K562 (cell line): ENCODE results near the gene USF2. TPM values are rescaled to one million over a fixed set of nuclear protein-coding genes. Genes with fewer than 3 reads are reported as not detected.
A peak's percentile ranks its signal among the peaks of the same experiment; 100 is the strongest.

Source experiments
- ASH1L ChIP-seq: fragments of 450-650 bp; IDR thresholded peaks from 2 replicates; pipeline ENCODE4 v1.6.1; 2018; ENCODE audit warnings: borderline replicate concordance, mild to moderate bottlenecking, low read depth; ENCODE audit not compliant: partially characterized antibody
- CSDE1 ChIP-seq, 2 experiments: fragments of 450-650 bp; IDR thresholded peaks; 2 replicates each; pipeline ENCODE4 v1.6.1; 2016; ENCODE audit warnings: mild to moderate bottlenecking in 1 of 2
- GATA2 ChIP-seq: sonication (generic); formaldehyde crosslinking; IDR thresholded peaks from 2 replicates; pipeline ENCODE4 v1.4.0; 2020; ENCODE audit warnings: mild to moderate bottlenecking, missing genetic modification reagents
- GTF2A2 ChIP-seq: IDR thresholded peaks from 2 replicates; pipeline ENCODE4 v1.6.1; 2016; ENCODE audit warnings: mild to moderate bottlenecking, missing genetic modification characterization, missing compliant biosample characterization
- HOXB6 ChIP-seq: fragments of 250-450 bp; sonication (Bioruptor Pico); IDR thresholded peaks from 2 replicates; pipeline ENCODE4 v1.5.1; 2022; ENCODE audit warnings: mild to moderate bottlenecking, borderline replicate concordance
- NFE2 ChIP-seq: IDR thresholded peaks from 2 replicates; pipeline ENCODE4 v1.6.1; 2014; ENCODE audit warnings: antibody characterized with exemption, low read depth
- NFRKB ChIP-seq: fragments of 450-650 bp; IDR thresholded peaks from 2 replicates; pipeline ENCODE4 v1.6.1; 2016; ENCODE audit warnings: low read depth
- NR2C1 ChIP-seq, 2 experiments: fragments of 450-650 bp; IDR thresholded peaks; 2 replicates each; pipeline ENCODE4 v1.6.1; 2017; ENCODE audit warnings: mild to moderate bottlenecking in 2 of 2, antibody characterized with exemption in 1 of 2, inconsistent platforms in 1 of 2, missing compliant biosample characterization in 1 of 2, missing genetic modification characterization in 1 of 2
- NR3C1 ChIP-seq: sonication (generic); formaldehyde crosslinking; IDR thresholded peaks from 2 replicates; pipeline ENCODE4 v1.8.1; 2022; ENCODE audit warnings: missing genetic modification reagents
- PHF8 ChIP-seq: fragments of 200-600 bp; sonication (generic); IDR thresholded peaks from 2 replicates; pipeline ENCODE4 v1.6.1; 2012; ENCODE audit warnings: mixed run types, mild to moderate bottlenecking, inconsistent platforms, low read length, moderate library complexity, borderline replicate concordance
- RFX1 ChIP-seq: fragments of 450-650 bp; IDR thresholded peaks from 2 replicates; pipeline ENCODE4 v1.6.1; 2016; ENCODE audit warnings: mild to moderate bottlenecking, moderate library complexity
- SOX6 ChIP-seq: fragments of 450-650 bp; IDR thresholded peaks from 2 replicates; pipeline ENCODE4 v1.6.1; 2014; ENCODE audit warnings: mild to moderate bottlenecking
- TAL1 ChIP-seq: fragments of 450-650 bp; IDR thresholded peaks from 2 replicates; pipeline ENCODE4 v1.6.1; 2016; ENCODE audit warnings: mild to moderate bottlenecking
- TBP ChIP-seq: optimal IDR thresholded peaks from 2 replicates; pipeline ENCODE3; 2011; ENCODE audit warnings: low read depth, low read length, improper control_type of control experiment
- TRIM28 ChIP-seq: fragments of 450-650 bp; IDR thresholded peaks from 2 replicates; pipeline ENCODE4 v1.6.1; 2017
- ZBTB17 ChIP-seq: fragments of 450-650 bp; formaldehyde crosslinking; IDR thresholded peaks from 2 replicates; pipeline ENCODE4 v1.4.0; 2020; ENCODE audit warnings: mild to moderate bottlenecking
- ZFP36 ChIP-seq: fragments of 150-350 bp; IDR thresholded peaks from 2 replicates; pipeline ENCODE4 v1.6.1; 2018; ENCODE audit warnings: low read length, low read depth; ENCODE audit not compliant: partially characterized antibody
- ZNF561 ChIP-seq: fragments of 450-650 bp; formaldehyde crosslinking; conservative IDR thresholded peaks from 2 replicates; pipeline ENCODE4 v1.4.0; 2020; ENCODE audit warnings: mild to moderate bottlenecking, moderate library complexity
- polyA plus RNA-seq, 8 experiments: library from polyadenylated mRNA; depleted of rRNA in 4 of 8; stranded (reverse) in 5 of 8; unstranded in 3 of 8; fragments of >200 nt; fragmentation: Nextera tagmentation in 2 of 8; fragmentation: Illumina TruSeq in 1 of 8; extraction: Ambion mirVana in 2 of 8; extraction: Trizol in 1 of 8; gene quantifications; 2 replicates each; pipeline versions ENCODE4 v1.2.1 to v1.2.3, GENCODE V29; 2011 to 2014; ENCODE audit warnings: inconsistent platforms in 1 of 8, missing spikeins in 1 of 8
- total RNA-seq, 7 experiments: library from RNA; depleted of rRNA in 6 of 7; stranded (reverse); fragments of >200 nt in 6 of 7; fragmentation: Illumina TruSeq in 2 of 7; extraction: Trizol in 2 of 7; gene quantifications; 2 replicates each; pipeline versions ENCODE4 v1.2.1 to v1.2.3, GENCODE V29; 2011 to 2021; ENCODE audit warnings: low replicate concordance in 1 of 7
- TF ChIP-seq, protein P1 (sequence below): fragments of 150-350 bp; conservative IDR thresholded peaks from 2 replicates; pipeline ENCODE4 v1.6.1; 2014; ENCODE audit warnings: low read length
- TF ChIP-seq, protein P2 (sequence below): fragments of 450-650 bp; formaldehyde crosslinking; IDR thresholded peaks from 2 replicates; pipeline ENCODE4 v1.4.0; 2020; ENCODE audit warnings: mild to moderate bottlenecking, moderate library complexity
- TF ChIP-seq, protein P3 (sequence below), 2 experiments: fragments of 250-450 bp in 1 of 2; fragments of 450-650 bp in 1 of 2; sonication (Bioruptor Pico) in 1 of 2; IDR thresholded peaks; 2 replicates each; pipeline versions ENCODE4 v1.6.1 to v1.8.0; 2016 to 2021; ENCODE audit warnings: mild to moderate bottlenecking in 2 of 2, moderate library complexity in 2 of 2, missing compliant biosample characterization in 1 of 2, missing genetic modification characterization in 1 of 2
- TF ChIP-seq, protein P4 (sequence below), 2 experiments: IDR thresholded peaks; 2 replicates each; pipeline ENCODE4 v1.6.1; 2011; ENCODE audit warnings: borderline replicate concordance in 1 of 2, control low read depth in 1 of 2, low read depth in 1 of 2, low read length in 1 of 2, mild to moderate bottlenecking in 1 of 2, mixed read lengths in 1 of 2, moderate library complexity in 1 of 2; ENCODE audit not compliant: insufficient read depth in 1 of 2, insufficient read length in 1 of 2, poor library complexity in 1 of 2, severe bottlenecking in 1 of 2; ENCODE audit errors: extremely low read depth in 1 of 2

Gene USF2
- total and polyA plus RNA-seq, 9 of the 15 experiments (the other 6 are each of a cell fraction or from before 2014, with no cell fraction given), result 0.27 to 93.7 (median 58.4) TPM

DNA sequence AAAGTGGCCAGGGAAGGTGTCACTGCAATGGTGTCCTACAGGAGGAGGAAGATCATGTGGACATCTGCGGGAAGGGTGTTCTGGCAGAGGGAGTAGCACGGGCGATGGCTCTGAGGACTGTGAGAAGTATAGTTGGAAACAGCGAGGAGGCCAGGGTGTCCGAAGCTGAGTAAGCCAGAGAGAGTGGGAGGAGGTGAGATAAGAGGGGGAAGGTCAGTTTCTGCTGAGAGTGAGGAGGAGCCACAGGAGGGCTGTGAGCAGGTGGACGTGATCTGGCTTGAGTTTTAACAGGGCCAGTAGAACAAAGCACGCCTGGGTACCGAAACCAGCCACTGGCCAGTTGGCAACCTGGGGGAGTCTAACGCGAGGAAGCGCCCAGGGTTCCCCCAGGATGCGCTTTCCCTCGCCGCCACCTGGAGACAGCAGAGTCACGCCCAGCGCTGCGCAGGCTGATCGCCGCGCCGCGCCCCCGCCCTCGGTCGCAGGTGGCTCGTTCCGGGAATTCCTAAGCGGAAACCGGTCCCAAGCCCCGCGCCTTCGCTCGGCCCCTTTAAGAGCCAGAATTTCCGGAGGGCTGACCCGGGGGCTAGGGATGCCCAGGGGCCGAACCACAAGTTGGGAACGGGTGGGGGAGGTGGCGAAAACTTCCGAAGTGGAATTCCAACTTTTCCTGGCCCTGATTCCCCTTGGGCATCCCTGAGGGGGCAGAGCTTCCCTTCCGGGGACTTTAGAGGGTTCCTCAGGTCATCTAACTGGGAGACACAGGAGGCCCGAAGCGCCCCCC is 21.0 kb upstream of the USF2 start (continued):
- no peak for TF ChIP-seq NR3C1
- TF ChIP-seq TBP, result peak; percentile 26
- no peak for TF ChIP-seq ZNF561 (CRISPR knock-in tag)
- TF ChIP-seq, protein P1, sequence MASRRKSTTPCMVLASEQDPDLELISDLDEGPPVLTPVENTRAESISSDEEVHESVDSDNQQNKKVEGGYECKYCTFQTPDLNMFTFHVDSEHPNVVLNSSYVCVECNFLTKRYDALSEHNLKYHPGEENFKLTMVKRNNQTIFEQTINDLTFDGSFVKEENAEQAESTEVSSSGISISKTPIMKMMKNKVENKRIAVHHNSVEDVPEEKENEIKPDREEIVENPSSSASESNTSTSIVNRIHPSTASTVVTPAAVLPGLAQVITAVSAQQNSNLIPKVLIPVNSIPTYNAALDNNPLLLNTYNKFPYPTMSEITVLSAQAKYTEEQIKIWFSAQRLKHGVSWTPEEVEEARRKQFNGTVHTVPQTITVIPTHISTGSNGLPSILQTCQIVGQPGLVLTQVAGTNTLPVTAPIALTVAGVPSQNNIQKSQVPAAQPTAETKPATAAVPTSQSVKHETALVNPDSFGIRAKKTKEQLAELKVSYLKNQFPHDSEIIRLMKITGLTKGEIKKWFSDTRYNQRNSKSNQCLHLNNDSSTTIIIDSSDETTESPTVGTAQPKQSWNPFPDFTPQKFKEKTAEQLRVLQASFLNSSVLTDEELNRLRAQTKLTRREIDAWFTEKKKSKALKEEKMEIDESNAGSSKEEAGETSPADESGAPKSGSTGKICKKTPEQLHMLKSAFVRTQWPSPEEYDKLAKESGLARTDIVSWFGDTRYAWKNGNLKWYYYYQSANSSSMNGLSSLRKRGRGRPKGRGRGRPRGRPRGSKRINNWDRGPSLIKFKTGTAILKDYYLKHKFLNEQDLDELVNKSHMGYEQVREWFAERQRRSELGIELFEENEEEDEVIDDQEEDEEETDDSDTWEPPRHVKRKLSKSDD, result no peak
- TF ChIP-seq CSDE1 (IDR thresholded peaks at IDR 0.05), result no peak
- TF ChIP-seq ZFP36, result peak; percentile 33
- no peak for TF ChIP-seq RFX1
- peak; percentile 69; the same call in 1 of the 2 replicates for TF ChIP-seq SOX6
- TF ChIP-seq, protein P2, sequence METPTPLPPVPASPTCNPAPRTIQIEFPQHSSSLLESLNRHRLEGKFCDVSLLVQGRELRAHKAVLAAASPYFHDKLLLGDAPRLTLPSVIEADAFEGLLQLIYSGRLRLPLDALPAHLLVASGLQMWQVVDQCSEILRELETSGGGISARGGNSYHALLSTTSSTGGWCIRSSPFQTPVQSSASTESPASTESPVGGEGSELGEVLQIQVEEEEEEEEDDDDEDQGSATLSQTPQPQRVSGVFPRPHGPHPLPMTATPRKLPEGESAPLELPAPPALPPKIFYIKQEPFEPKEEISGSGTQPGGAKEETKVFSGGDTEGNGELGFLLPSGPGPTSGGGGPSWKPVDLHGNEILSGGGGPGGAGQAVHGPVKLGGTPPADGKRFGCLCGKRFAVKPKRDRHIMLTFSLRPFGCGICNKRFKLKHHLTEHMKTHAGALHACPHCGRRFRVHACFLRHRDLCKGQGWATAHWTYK, result peak; percentile 61; the same call in 1 of the 2 replicates
- TF ChIP-seq ZBTB17 (CRISPR knock-in tag), result 0 out of 2 replicates have a peak, but pooled peaks have one; percentile 22
- TF ChIP-seq TAL1, result no peak; the same call in 1 of the 2 replicates
- 0 out of 2 replicates have a peak, but pooled peaks have one; percentile 46 for TF ChIP-seq GATA2 (CRISPR knock-in tag)
- TF ChIP-seq ASH1L, result no peak
- TF ChIP-seq GTF2A2 (tag), result no peak
- TF ChIP-seq HOXB6 (CRISPR knock-in tag), result no peak
- TF ChIP-seq, protein P3, sequence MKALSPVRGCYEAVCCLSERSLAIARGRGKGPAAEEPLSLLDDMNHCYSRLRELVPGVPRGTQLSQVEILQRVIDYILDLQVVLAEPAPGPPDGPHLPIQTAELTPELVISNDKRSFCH (CRISPR knock-in tag; IDR thresholded peaks at IDR 0.05), result no peak
- TF ChIP-seq, protein P3 (tag; IDR thresholded peaks at IDR 0.05), result peak; percentile 47; the same call in 1 of the 2 replicates
- peak; percentile 37; the same call in 1 of the 2 replicates for TF ChIP-seq PHF8
- peak; percentile 88; the same call in 1 of the 2 replicates for TF ChIP-seq TRIM28
- peak; percentile 40; the same call in 1 of the 2 replicates for TF ChIP-seq NFE2
- no peak for TF ChIP-seq NFRKB
- peak; percentile 25; the same call in 1 of the 2 replicates for TF ChIP-seq NR2C1 (IDR thresholded peaks at IDR 0.05)
- TF ChIP-seq NR2C1 (tag; IDR thresholded peaks at IDR 0.05), result peak; percentile 63
- TF ChIP-seq, protein P4, sequence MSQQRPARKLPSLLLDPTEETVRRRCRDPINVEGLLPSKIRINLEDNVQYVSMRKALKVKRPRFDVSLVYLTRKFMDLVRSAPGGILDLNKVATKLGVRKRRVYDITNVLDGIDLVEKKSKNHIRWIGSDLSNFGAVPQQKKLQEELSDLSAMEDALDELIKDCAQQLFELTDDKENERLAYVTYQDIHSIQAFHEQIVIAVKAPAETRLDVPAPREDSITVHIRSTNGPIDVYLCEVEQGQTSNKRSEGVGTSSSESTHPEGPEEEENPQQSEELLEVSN (IDR thresholded peaks at IDR 0.05; ENCODE audit: borderline replicate concordance in 1 of 2, extremely low read depth in 1 of 2, insufficient read depth in 1 of 2, insufficient read length in 1 of 2, low read depth in 1 of 2, low read length in 1 of 2, poor library complexity in 1 of 2, severe bottlenecking in 1 of 2), result peak; percentile 38 to 68
